ENCODE measurements around the gene SLC8A2.
"Not testable (repeated sequence)": the region's sequence is repeated elsewhere in the genome, so short reads cannot be mapped to it uniquely, and the experiment has no call there.

Gene SLC8A2

GRCh38 chr19:47423203-47423882, 48.4 kb downstream of the SLC8A2 start:
- DNase-seq, result no peak

- DNase-seq, result no peak
These were observed 49.1 kb downstream of the SLC8A2 start for GRCh38 chr19:47422417-47423163.

DNA sequence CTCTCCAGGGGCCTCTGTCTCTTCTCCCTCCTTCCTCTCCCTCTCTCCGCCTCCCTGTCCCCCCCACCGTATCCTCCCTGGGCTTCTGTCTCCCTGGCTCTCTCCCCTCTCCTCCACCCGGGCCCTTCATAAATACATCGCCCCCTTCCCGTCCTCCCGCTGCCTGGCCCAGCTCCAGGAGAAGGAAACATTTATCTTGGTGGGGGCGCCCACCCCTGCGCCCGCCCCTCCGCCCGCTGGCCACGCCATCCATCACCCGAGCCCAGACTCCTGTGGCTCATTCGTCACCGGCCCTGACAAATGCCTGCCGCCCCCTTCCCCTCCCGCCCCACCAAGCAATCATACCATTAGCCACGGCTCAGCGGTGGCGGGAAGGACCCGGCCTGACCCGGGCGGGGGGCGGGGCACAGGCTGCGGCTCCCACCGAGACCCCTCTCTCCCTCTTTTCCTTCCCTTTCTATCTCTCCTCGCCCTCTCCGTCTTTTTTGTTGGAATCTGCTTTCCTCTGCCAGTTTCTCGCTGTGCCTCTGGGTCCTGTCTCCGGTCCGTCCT, 49.8 kb downstream of the SLC8A2 start:
- no peak for DNase-seq

DNA sequence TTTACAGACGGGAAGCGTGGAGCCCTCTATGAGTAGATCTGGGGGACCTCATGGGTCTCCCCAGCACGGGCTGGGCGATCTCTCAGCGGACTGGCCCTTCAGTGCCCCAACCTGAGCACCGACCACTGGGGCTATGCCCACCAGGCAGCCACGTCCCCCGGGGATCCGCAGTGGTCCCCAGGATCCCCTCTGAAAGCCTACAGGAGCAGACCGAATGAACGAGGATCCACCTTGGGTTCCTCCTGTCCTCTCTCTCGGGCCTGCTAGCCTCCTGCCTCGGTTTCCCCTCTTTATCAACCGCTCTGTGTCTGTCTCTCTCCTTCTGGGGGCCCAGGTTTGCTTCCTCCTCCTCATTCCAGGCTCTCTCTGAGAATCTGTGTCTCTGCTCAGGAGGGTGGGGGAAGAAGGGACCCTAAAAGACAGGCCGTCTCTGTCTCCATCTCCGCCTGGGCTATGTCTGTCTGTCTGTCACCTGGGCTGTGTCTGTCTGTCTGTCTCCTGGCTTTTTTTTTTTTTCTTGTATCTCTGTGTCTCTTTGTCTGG, 50.4 kb downstream of the SLC8A2 start:
- no peak for DNase-seq

- DNase-seq, result no peak
These were observed 51.9 kb downstream of the SLC8A2 start for GRCh38 chr19:47419789-47420188.

GRCh38 chr19:47419030-47419783, 52.5 kb downstream of the SLC8A2 start, which contains the start of gene MEIS3:
Gene MEIS3 (minus strand): TSS chr19:47419527. CDS start chr19:47419081, 446 bp downstream.
- DNase-seq, result no peak

- DNase-seq, result no peak
These were observed 53.0 kb downstream of the SLC8A2 start for GRCh38 chr19:47418692-47419029.

- DNase-seq, result no peak
These were observed 53.7 kb downstream of the SLC8A2 start for GRCh38 chr19:47417746-47418691.

GRCh38 chr19:47417107-47417745, 54.5 kb downstream of the SLC8A2 start:
- no peak for DNase-seq

DNA sequence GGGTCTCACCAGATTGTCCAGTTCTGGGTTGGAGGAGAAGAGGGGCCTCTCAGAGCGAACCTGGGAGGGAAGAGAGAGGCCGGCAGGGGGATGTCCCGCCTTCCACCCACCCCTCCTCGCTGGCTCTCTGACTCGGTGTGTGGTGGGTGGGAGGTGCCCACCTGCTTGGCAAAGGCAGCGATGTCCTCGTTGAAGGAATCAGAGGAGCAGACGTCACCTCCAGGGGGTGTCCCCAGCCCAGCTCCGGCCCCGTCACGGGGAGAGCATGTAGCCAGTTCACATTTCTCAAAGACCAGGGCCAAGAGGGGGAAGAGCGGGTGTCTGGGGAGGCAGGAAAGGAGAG, 55.1 kb downstream of the SLC8A2 start:
- no peak for DNase-seq

- DNase-seq, result no peak
These were observed 55.6 kb downstream of the SLC8A2 start for GRCh38 chr19:47415953-47416642.

- no peak for DNase-seq
These were observed 57.2 kb downstream of the SLC8A2 start for GRCh38 chr19:47414469-47414868.

DNA sequence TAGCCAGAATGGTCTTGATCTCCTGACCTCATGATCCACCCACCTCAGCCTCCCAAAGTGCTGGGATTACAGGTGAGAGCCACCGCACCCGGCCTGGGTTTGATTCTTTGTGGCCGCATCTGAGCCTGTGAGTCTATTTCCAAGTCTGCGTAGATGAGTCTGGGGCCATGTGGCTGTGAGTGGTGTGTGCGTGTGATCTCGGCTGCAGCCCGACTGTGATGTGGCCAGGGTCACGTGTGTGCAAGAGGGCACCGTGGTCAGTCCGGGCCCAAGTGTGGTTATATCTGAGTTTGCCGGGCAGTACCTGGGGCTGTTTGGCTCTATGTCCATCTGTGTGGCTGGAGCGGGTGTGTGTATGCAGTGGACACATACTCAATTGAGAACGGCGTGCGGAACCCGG, 57.8 kb downstream of the SLC8A2 start:
- DNase-seq, result no peak

- not testable (repeated sequence) for DNase-seq
These were observed 60.0 kb downstream of the SLC8A2 start for GRCh38 chr19:47411696-47412095.

GRCh38 chr19:47411101-47411500, 60.6 kb downstream of the SLC8A2 start:
- no peak for DNase-seq

DNA sequence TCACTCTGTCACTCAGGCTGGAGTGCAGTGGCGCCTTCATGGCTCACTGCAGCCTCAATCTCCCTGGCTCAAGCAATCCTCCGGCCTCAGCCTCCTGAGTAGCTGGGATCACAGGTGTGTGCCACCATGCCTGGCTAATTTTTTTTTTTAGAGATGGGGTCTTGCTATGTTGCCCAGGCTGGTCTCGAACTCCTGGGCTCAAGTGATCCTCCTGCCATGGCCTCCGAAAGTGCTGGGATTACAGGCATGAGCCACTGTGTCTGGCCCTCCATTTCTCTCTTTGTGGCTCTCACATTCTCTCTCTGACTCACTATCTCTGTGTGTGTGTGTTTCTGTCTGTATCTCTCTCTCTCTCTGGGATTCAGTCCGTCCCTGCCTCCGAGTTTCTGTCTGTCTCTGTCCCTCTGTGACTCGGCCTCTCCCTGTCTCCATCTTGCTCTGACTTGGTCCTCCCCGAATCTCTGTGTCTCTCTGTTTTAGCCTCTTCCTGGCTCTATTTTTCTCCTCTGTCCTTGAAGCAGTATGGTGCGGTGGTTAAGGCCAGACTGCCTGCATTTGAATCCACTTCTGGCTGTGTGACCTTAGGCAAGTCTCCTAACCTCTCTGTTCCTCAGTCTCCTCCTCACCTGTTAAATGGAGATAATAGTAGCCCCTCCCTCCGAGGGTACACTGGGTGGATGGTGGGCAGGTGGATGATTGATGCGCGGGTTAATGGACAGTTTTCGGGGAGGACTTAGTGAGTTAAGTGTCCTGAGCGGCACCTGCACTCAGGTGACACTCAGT, 63.3 kb downstream of the SLC8A2 start:
- DNase-seq, result no peak

DNA sequence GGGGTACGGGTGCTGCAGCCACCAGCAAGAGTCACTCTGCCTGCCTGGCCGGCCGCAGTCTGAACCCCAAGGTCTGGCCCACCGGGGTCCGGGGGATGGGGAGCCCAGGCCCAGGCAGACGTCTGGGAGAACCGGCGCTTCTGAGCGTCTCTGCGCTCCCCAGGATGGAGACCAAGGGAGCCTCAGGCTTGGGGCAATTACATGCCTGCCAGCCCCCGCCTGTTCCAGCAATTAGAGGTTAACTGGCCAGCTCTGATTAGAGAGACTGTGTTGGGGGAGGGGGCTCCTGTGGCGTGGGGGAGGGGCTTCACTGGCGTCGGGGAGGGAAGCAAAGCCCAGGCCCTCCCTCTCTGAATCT, 64.3 kb downstream of the SLC8A2 start:
- no peak for DNase-seq

GRCh38 chr19:47406711-47407416, 64.8 kb downstream of the SLC8A2 start:
- DNase-seq, result no peak

- no peak for DNase-seq
These were observed 65.8 kb downstream of the SLC8A2 start for GRCh38 chr19:47405854-47406417.

All from activated gamma-delta T cell (primary cell).